Astrocyte (in vitro differentiated cells and primary cell): ENCODE measurements around the gene VEPH1. TPM values are rescaled to one million over a fixed set of nuclear protein-coding genes. Genes with fewer than 3 reads are reported as not detected.

ENCODE experiments used
- DNase-seq: peaks from one replicate; pipeline ENCODE4 v3.0.0-alpha.2; 2010; ENCODE audit warnings: low read depth
- FAIRE-seq: peaks from 2 replicates; lab custom pipeline; 2011; peaks lifted over from hg19 to GRCh38; lab: Jason Lieb, UNC
- H2AFZ ChIP-seq: 2 replicates; pipeline ENCODE4 v1.6.0; 2012; ENCODE audit warnings: low read depth, low read length, inconsistent platforms
- H3K27ac ChIP-seq: 2 replicates; pipeline ENCODE4 v1.5.1; 2011; ENCODE audit warnings: low read depth, low read length, inconsistent platforms
- H3K27me3 ChIP-seq: 2 replicates; pipeline ENCODE4 v1.6.0; 2011; ENCODE audit warnings: low read length, inconsistent platforms; ENCODE audit not compliant: insufficient read depth
- H3K36me3 ChIP-seq: 2 replicates; pipeline ENCODE4 v1.5.1; 2011; ENCODE audit warnings: low read length, inconsistent platforms; ENCODE audit not compliant: insufficient read depth
- H3K4me1 ChIP-seq: 2 replicates; pipeline ENCODE4 v1.5.1; 2011; ENCODE audit warnings: low read length, inconsistent platforms; ENCODE audit not compliant: insufficient read depth
- H3K4me2 ChIP-seq: 2 replicates; pipeline ENCODE4 v1.6.0; 2012; ENCODE audit warnings: low read length, inconsistent platforms
- H3K4me3 ChIP-seq: 2 replicates; pipeline ENCODE4 v1.5.1; 2011; ENCODE audit warnings: low read depth, mild to moderate bottlenecking, low read length, inconsistent platforms; ENCODE audit not compliant: insufficient read depth
- H3K79me2 ChIP-seq: 2 replicates; pipeline ENCODE4 v1.6.0; 2012; ENCODE audit warnings: mild to moderate bottlenecking, low read length, inconsistent platforms; ENCODE audit not compliant: insufficient read depth
- H3K9ac ChIP-seq: 2 replicates; pipeline ENCODE4 v1.6.0; 2012; ENCODE audit warnings: mild to moderate bottlenecking, low read length, inconsistent platforms
- H3K9me3 ChIP-seq: 2 replicates; pipeline ENCODE4 v1.5.1; 2012; ENCODE audit warnings: low read depth, mild to moderate bottlenecking, low read length, inconsistent platforms; ENCODE audit not compliant: insufficient read depth
- H4K20me1 ChIP-seq: 2 replicates; pipeline ENCODE4 v1.6.0; 2012; ENCODE audit warnings: low read length, inconsistent platforms; ENCODE audit not compliant: insufficient read depth
- H3K27ac Mint-ChIP-seq: one replicate; pipeline ENCODE4 v1.8.0; 2021; ENCODE audit warnings: mild to moderate bottlenecking, mixed read lengths; ENCODE audit not compliant: unreplicated experiment
- H3K27me3 Mint-ChIP-seq: one replicate; pipeline ENCODE4 v1.8.0; 2021; ENCODE audit warnings: low read depth, mixed read lengths; ENCODE audit not compliant: unreplicated experiment
- H3K36me3 Mint-ChIP-seq: one replicate; pipeline ENCODE4 v1.8.0; 2021; ENCODE audit warnings: low read depth, mixed read lengths; ENCODE audit not compliant: unreplicated experiment
- H3K4me1 Mint-ChIP-seq: one replicate; pipeline ENCODE4 v1.8.0; 2021; ENCODE audit warnings: low read depth, mixed read lengths; ENCODE audit not compliant: unreplicated experiment
- H3K4me3 Mint-ChIP-seq: one replicate; pipeline ENCODE4 v1.8.0; 2021; ENCODE audit warnings: mild to moderate bottlenecking, moderate library complexity, mixed read lengths; ENCODE audit not compliant: unreplicated experiment
- H3K9me3 Mint-ChIP-seq: one replicate; pipeline ENCODE4 v1.8.0; 2021; ENCODE audit warnings: mild to moderate bottlenecking, mixed read lengths; ENCODE audit not compliant: unreplicated experiment
- CTCF ChIP-seq: IDR thresholded peaks from 2 replicates; pipeline ENCODE4 v1.5.1; 2011; ENCODE audit warnings: low read depth, mild to moderate bottlenecking, inconsistent platforms, low read length, moderate library complexity; ENCODE audit not compliant: insufficient read depth
- EZH2 ChIP-seq: IDR thresholded peaks from 2 replicates; pipeline ENCODE4 v1.6.1; 2012; ENCODE audit warnings: mild to moderate bottlenecking, low read length, inconsistent platforms; ENCODE audit not compliant: insufficient read depth
- total RNA-seq: library from RNA; stranded (reverse); gene quantifications from 2 replicates; pipeline ENCODE4 v1.2.1, GENCODE V29; 2021

Gene VEPH1
- total RNA-seq, 1 donor from 2014 or later: 9.4 TPM

GRCh38 chr3:157429708-157430107, 73.5 kb downstream of the VEPH1 start:
- H3K36me3 Mint-ChIP-seq: peaks cover 2% of the 10 kb centered on the region
- H3K4me2 ChIP-seq: no peak overlapping the region
- H3K4me1 Mint-ChIP-seq: peaks cover 18% of the 10 kb centered on the region
- H3K4me1 ChIP-seq: peaks cover 3% of the 10 kb centered on the region
- no peak overlapping the region for H3K9ac ChIP-seq
- DNase-seq (no peak), FAIRE-seq (peak; percentile 70)
- no peak overlapping the region for H3K27ac ChIP-seq
- H3K27me3 Mint-ChIP-seq: no peaks in the 10 kb centered on the region
- H3K79me2 ChIP-seq: no peaks in the 10 kb centered on the region
- H3K9me3 Mint-ChIP-seq: peaks cover under 1% of the 10 kb centered on the region
- TF ChIP-seq CTCF (no peak), EZH2 (no peak)
- H3K36me3 ChIP-seq: no peaks in the 10 kb centered on the region
- no peak overlapping the region for H3K27ac Mint-ChIP-seq
- H3K4me3 ChIP-seq: no peak overlapping the region
- no peak overlapping the region for H3K4me3 Mint-ChIP-seq
- H2AFZ ChIP-seq: no peak overlapping the region
- no peaks in the 10 kb centered on the region for H3K27me3 ChIP-seq
- no peaks in the 10 kb centered on the region for H3K9me3 ChIP-seq
- H4K20me1 ChIP-seq: no peaks in the 10 kb centered on the region

GRCh38 chr3:157428853-157429252, 74.4 kb downstream of the VEPH1 start:
- Histone ChIP-seq H3K9me3 (no peaks in the 10 kb centered on the region), H3K9ac (no peak overlapping the region), H3K79me2 (no peaks in the 10 kb centered on the region), H3K27me3 (no peaks in the 10 kb centered on the region), H3K36me3 (no peaks in the 10 kb centered on the region), H3K4me1 (peaks cover 3% of the 10 kb centered on the region), H3K4me2 (no peak overlapping the region), H4K20me1 (no peaks in the 10 kb centered on the region), H3K4me3 (no peak overlapping the region), H2AFZ (no peak overlapping the region), H3K27ac (no peak overlapping the region)
- Mint-ChIP-seq H3K36me3 (peaks cover 2% of the 10 kb centered on the region), H3K4me3 (no peak overlapping the region), H3K27me3 (no peaks in the 10 kb centered on the region), H3K4me1 (peaks cover 18% of the 10 kb centered on the region), H3K9me3 (peaks cover 5% of the 10 kb centered on the region), H3K27ac (no peak overlapping the region)
- DNase-seq (no peak), FAIRE-seq (no peak)
- TF ChIP-seq CTCF (no peak), EZH2 (no peak)

DNA sequence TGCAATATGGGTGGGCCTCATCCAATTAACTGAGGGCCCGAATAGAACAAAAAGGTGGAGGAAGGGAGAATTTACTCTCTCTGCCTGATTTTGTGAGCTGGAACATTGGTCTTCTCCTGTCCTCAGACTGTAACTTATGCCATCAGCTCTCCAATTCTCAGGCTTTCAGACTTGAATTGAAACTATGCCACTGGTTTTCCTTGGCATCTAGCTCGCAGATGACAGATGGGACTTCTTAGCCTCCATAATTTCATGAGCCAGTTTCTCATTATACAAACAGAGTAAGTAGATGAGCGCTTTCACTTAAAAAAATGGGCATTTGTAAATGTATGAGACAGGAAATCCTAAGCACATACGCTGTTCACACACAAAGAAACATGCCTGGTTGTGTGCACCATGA, 75.3 kb downstream of the VEPH1 start:
- no peak overlapping the region for H3K4me2 ChIP-seq
- Mint-ChIP-seq H3K9me3 (peaks cover 5% of the 10 kb centered on the region), H3K4me3 (no peak overlapping the region), H3K27me3 (no peaks in the 10 kb centered on the region), H3K36me3 (peaks cover 2% of the 10 kb centered on the region), H3K4me1 (peaks cover 23% of the 10 kb centered on the region), H3K27ac (no peak overlapping the region)
- no peak overlapping the region for H3K9ac ChIP-seq
- FAIRE-seq (peak; percentile 34), DNase-seq (no peak)
- no peaks in the 10 kb centered on the region for H3K27me3 ChIP-seq
- no peaks in the 10 kb centered on the region for H4K20me1 ChIP-seq
- no peak overlapping the region for H3K27ac ChIP-seq
- no peak overlapping the region for H3K4me3 ChIP-seq
- TF ChIP-seq EZH2 (no peak), CTCF (no peak)
- no peak overlapping the region for H2AFZ ChIP-seq
- no peaks in the 10 kb centered on the region for H3K79me2 ChIP-seq
- H3K4me1 ChIP-seq: peaks cover 7% of the 10 kb centered on the region
- no peaks in the 10 kb centered on the region for H3K9me3 ChIP-seq
- no peaks in the 10 kb centered on the region for H3K36me3 ChIP-seq
